HEK293T (cell line): ENCODE measurements around the gene SCARB2.

Source experiments
- CTCF ChIA-PET: fragments of 350-600 bp; formaldehyde crosslinking; extraction: SDS; loops from one replicate; lab custom pipeline; 2021; ENCODE audit warnings: antibody characterized with exemption, inconsistent platforms; lab: Yijun Ruan, JAX
- POLR2A ChIA-PET: fragments of 350-600 bp; formaldehyde crosslinking; extraction: SDS; loops from one replicate; lab custom pipeline; 2020; ENCODE audit warnings: antibody characterized with exemption, inconsistent platforms; lab: Yijun Ruan, JAX
- DNase-seq: peaks from one replicate; pipeline ENCODE4 v3.0.0; 2012; ENCODE audit warnings: mixed read lengths; ENCODE audit errors: extremely low spot score
- ARNT ChIP-seq: fragments of 450-650 bp; IDR thresholded peaks from 2 replicates; pipeline ENCODE4 v1.6.1; 2017; ENCODE audit warnings: mild to moderate bottlenecking
- BHLHE40 ChIP-seq: fragments of 450-650 bp; IDR thresholded peaks from 2 replicates; pipeline ENCODE4 v1.6.1; 2016; ENCODE audit warnings: mild to moderate bottlenecking, moderate library complexity, borderline replicate concordance
- CTBP1 ChIP-seq: fragments of 450-650 bp; IDR thresholded peaks from 2 replicates; pipeline ENCODE4 v1.6.1; 2016; ENCODE audit warnings: borderline replicate concordance
- ELF4 ChIP-seq: fragments of 450-650 bp; IDR thresholded peaks from 2 replicates; pipeline ENCODE4 v1.6.1; 2017; ENCODE audit warnings: antibody characterized with exemption
- FOXA1 ChIP-seq: fragments of 450-650 bp; IDR thresholded peaks from 2 replicates; pipeline ENCODE4 v1.6.1; 2016; ENCODE audit warnings: mild to moderate bottlenecking
- FOXK2 ChIP-seq: fragments of 450-650 bp; IDR thresholded peaks from 2 replicates; pipeline ENCODE4 v1.6.1; 2016; ENCODE audit warnings: mild to moderate bottlenecking
- FOXM1 ChIP-seq: fragments of 450-650 bp; IDR thresholded peaks from 2 replicates; pipeline ENCODE4 v1.6.1; 2017; ENCODE audit warnings: mild to moderate bottlenecking, borderline replicate concordance
- HDGF ChIP-seq: fragments of 450-650 bp; IDR thresholded peaks from 2 replicates; pipeline ENCODE4 v1.6.1; 2017; ENCODE audit warnings: antibody characterized with exemption, borderline replicate concordance
- L3MBTL2 ChIP-seq: fragments of 450-650 bp; conservative IDR thresholded peaks from 2 replicates; pipeline ENCODE4 v1.6.1; 2016; ENCODE audit warnings: mild to moderate bottlenecking
- LEF1 ChIP-seq: fragments of 450-650 bp; IDR thresholded peaks from 2 replicates; pipeline ENCODE4 v1.6.1; 2017; ENCODE audit warnings: mild to moderate bottlenecking, borderline replicate concordance
- NFRKB ChIP-seq: fragments of 450-650 bp; IDR thresholded peaks from 2 replicates; pipeline ENCODE4 v1.6.1; 2016; ENCODE audit warnings: mild to moderate bottlenecking, moderate library complexity
- PKNOX1 ChIP-seq: fragments of 450-650 bp; IDR thresholded peaks from 2 replicates; pipeline ENCODE4 v1.6.1; 2016
- SP1 ChIP-seq: fragments of 450-650 bp; IDR thresholded peaks from 2 replicates; pipeline ENCODE4 v1.6.1; 2017
- SUZ12 ChIP-seq: fragments of 450-650 bp; IDR thresholded peaks from 2 replicates; pipeline ENCODE4 v1.6.1; 2016; ENCODE audit warnings: mild to moderate bottlenecking
- TARDBP ChIP-seq: fragments of 450-650 bp; IDR thresholded peaks from 2 replicates; pipeline ENCODE4 v1.6.1; 2016
- ZNF384 ChIP-seq: fragments of 450-650 bp; IDR thresholded peaks from 2 replicates; pipeline ENCODE4 v1.6.1; 2016

The SCARB2 gene

GRCh38 chr4:76238701-76239100 is 25.1 kb upstream of the SCARB2 start:
- no peak for DNase-seq
- ChIA-PET POLR2A (no interaction called here), CTCF (no interaction called here)
- TF ChIP-seq PKNOX1: no peak
- TF ChIP-seq ELF4: no peak
- TF ChIP-seq FOXM1: no peak
- no peak for TF ChIP-seq BHLHE40

GRCh38 chr4:76238236-76238635 is 24.6 kb upstream of the SCARB2 start:
- CTCF ChIA-PET: no interaction called here
- POLR2A ChIA-PET: no interaction called here
- no peak for DNase-seq
- TF ChIP-seq CTBP1: no peak
- TF ChIP-seq SUZ12: no peak
- TF ChIP-seq LEF1: no peak
- no peak for TF ChIP-seq SP1
- TF ChIP-seq ZNF384: no peak
- TF ChIP-seq BHLHE40: no peak

GRCh38 chr4:76235915-76236314 is 22.3 kb upstream of the SCARB2 start:
- POLR2A ChIA-PET: no interaction called here
- DNase-seq: no peak
- no peak for TF ChIP-seq FOXM1
- no peak for TF ChIP-seq CTBP1
- no peak for TF ChIP-seq TARDBP
- no peak for TF ChIP-seq ARNT
- TF ChIP-seq HDGF: no peak
- no peak for TF ChIP-seq ELF4
- TF ChIP-seq FOXA1: no peak
- no peak for TF ChIP-seq ZNF384
- no peak for TF ChIP-seq BHLHE40
- TF ChIP-seq NFRKB: no peak
- no peak for TF ChIP-seq LEF1
- TF ChIP-seq SP1: no peak
- TF ChIP-seq L3MBTL2: no peak
- no peak for TF ChIP-seq SUZ12
- no peak for TF ChIP-seq FOXK2
- no peak for TF ChIP-seq PKNOX1
- CTCF ChIA-PET: no interaction called here

DNA sequence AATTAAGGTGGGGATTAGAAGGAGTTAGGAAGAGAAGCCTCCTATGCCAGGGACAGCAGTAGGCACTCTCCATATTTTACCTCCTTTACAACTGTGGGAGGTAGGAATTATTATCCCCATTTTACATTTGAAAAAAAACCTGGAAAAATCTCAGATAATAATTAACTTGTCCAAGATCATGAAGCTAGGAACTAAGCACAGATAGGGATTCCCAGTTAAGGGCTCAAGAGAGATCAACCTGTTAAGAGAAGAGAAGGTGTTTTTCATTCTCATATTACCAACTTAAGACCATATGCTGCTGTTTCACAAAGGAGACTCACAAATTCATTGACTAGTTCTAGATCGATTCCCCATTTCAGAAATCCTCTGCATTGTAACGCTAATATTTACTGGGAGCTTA is 21.8 kb upstream of the SCARB2 start:
- CTCF ChIA-PET: no interaction called here
- TF ChIP-seq CTBP1 (no peak), FOXM1 (no peak), NFRKB (no peak), ZNF384 (no peak), L3MBTL2 (no peak), FOXK2 (no peak), SUZ12 (no peak), LEF1 (no peak), SP1 (no peak), BHLHE40 (no peak), ELF4 (no peak), FOXA1 (no peak), TARDBP (no peak), HDGF (no peak), ARNT (no peak), PKNOX1 (no peak)
- DNase-seq: no peak
- POLR2A ChIA-PET: no interaction called here

- no peak for TF ChIP-seq TARDBP
- DNase-seq: no peak
- ChIA-PET CTCF (no interaction called here), POLR2A (no interaction called here)
Measured at GRCh38 chr4:76234679-76235044, 21.0 kb upstream of the SCARB2 start.

GRCh38 chr4:76233967-76234678 is 20.5 kb upstream of the SCARB2 start:
- TF ChIP-seq FOXM1 (no peak), ZNF384 (no peak), ELF4 (no peak), BHLHE40 (no peak), PKNOX1 (no peak), HDGF (no peak), L3MBTL2 (no peak), SP1 (no peak), ARNT (no peak)
- ChIA-PET POLR2A (no interaction called here), CTCF (no interaction called here)
- DNase-seq: no peak
